ENCODE data around the gene PPP1R13B.

- no peak for TF ChIP-seq EZH2 (IDR thresholded peaks at IDR 0.05; ENCODE audit: low read depth)
- TF ChIP-seq, protein P1, sequence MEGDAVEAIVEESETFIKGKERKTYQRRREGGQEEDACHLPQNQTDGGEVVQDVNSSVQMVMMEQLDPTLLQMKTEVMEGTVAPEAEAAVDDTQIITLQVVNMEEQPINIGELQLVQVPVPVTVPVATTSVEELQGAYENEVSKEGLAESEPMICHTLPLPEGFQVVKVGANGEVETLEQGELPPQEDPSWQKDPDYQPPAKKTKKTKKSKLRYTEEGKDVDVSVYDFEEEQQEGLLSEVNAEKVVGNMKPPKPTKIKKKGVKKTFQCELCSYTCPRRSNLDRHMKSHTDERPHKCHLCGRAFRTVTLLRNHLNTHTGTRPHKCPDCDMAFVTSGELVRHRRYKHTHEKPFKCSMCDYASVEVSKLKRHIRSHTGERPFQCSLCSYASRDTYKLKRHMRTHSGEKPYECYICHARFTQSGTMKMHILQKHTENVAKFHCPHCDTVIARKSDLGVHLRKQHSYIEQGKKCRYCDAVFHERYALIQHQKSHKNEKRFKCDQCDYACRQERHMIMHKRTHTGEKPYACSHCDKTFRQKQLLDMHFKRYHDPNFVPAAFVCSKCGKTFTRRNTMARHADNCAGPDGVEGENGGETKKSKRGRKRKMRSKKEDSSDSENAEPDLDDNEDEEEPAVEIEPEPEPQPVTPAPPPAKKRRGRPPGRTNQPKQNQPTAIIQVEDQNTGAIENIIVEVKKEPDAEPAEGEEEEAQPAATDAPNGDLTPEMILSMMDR (conservative IDR thresholded peaks at IDR 0.05): no peak
These were observed 15.0 kb upstream of the PPP1R13B start for GRCh38 chr14:103862393-103862782.

Measured in PC-9 (cell line).